Endometrium (tissue), 2 donors: ENCODE measurements around the gene GPHA2.

Experiments used
- FAIRE-seq: peaks from 2 replicates; lab custom pipeline; 2012; peaks lifted over from hg19 to GRCh38; lab: Jason Lieb, UNC
- donor health status: control.
- donor health status: control.

Gene GPHA2

GRCh38 chr11:64909653-64910343 lies 25.9 kb downstream of the GPHA2 start:
- FAIRE-seq = no peak

GRCh38 chr11:64908766-64909165 lies 26.9 kb downstream of the GPHA2 start:
- no peak for FAIRE-seq

DNA sequence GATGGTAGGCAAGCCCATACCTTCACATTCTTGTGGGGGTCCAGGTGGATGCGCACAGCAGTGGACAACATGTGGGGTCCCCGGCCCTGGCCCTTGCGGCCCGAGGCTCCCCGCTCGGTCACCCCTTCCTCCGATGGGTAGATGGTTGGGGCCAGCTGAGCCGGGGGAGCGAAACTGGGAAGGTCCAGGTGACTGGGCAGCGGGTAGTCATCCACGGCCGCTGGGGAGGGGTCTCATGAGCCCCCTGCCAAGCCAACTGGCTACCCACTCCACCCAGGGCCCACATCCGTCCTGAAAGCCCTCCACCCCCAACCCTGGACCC lies 29.4 kb downstream of the GPHA2 start:
- no peak for FAIRE-seq

DNA sequence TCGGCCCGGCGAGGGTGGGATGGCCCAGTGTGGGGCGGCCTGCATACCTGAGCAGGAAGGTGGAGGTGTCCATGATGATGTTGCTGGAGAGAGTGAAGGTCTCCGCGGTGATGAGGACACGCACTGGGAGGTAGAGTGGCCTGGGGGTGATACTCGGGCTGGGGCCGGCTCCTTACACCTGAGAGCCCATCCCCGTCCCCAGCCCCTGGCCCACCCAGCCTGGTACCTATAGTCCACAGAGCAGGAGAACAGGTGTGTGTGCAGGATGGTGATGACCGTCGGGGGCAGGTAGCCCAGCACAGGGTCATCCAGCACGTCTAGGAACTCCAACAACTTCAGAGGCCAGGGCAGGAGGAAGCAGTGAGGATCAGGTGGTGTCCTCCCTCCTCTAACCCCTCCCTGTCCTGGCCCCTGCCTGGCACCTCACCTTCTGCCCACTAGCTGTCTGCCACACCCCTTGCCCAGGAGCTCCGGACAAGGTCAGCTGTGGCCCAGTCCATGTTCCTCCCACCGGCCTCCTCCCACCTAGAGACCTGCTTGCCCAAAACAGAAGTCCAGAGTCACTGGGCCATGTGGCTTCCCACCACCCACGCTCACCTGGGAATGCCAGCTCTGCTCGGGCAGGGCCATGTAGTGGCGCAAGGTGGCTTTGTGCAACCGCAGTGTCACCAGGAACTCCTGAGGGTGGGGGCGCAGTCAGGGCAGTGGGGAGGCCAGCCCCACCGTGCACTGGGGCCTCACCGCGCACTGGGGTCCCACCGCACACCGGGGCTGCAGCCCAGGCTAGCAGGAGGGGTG lies 30.0 kb downstream of the GPHA2 start:
- FAIRE-seq = no peak

DNA sequence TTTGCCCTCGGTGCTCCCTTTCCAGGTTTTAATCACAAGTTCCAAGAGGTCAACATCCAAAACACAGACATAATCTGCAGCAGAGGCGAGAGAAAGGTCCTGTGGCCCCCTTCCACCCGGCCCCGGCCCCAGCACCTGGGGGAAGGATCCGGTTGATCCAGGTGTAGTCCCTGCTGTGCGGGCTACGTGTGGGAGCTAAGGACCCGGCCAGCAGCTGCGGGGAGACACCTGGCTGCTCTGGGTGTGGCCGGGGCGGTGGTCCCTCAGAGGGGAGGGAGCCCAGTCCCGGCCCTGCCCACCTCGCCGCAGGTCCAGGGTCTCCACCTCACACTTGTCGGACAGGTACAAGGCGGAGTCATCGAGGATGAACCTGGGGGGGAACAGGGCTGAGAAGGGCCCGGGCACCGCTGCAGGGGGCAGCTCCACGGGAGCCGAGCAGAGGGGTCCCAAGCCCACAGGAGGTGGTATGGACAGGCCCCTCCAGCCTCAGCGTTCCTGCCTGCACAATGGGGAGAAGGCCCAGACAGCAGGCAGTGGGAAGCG lies 32.3 kb downstream of the GPHA2 start:
- FAIRE-seq = no peak

GRCh38 chr11:64902102-64902900 lies 33.4 kb downstream of the GPHA2 start:
- FAIRE-seq = no peak

DNA sequence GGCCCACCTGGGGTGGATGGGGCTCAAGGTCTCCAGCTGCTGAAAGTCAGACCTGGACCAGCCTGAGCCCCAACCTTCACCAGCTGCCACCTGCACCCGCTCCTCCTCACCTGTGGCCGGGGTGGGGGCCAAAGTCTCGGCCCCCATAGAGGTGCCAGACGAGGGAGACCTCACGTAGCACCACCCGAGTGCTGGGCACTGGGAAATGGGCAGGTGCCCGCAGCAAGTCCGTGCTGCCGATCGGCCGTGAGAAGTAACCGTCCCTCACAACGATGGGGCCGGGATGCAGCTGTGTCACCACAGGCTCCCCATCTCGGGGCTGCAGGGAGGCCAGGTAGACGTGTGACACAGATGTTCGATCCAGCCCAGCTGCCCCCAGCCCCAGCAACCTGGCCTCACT lies 34.9 kb downstream of the GPHA2 start:
- FAIRE-seq = no peak

DNA sequence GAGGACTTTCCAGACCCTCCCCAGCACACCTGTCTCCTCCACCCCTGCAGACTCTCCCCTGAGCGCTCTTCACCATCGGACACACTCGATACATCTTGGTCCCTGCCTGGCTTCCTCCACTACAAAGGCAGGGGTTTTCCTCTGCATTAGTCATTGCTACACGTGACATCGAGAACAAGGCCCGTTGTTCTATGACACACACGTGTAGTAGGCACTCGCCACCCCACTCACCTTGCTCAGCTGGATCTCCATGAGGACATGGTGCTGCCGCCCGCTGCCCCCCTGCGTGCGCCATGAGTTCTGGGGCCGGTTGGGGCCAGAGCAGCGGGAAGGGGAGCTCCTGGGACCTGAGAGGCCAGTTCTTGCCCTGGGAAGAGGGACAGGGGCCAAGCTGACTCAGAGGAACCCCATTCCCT lies 35.4 kb downstream of the GPHA2 start:
- no peak for FAIRE-seq

- no peak for FAIRE-seq
Observed at GRCh38 chr11:64898541-64898940, 37.2 kb downstream of the GPHA2 start.

- no peak for FAIRE-seq
Observed at GRCh38 chr11:64898076-64898445, 37.6 kb downstream of the GPHA2 start.

DNA sequence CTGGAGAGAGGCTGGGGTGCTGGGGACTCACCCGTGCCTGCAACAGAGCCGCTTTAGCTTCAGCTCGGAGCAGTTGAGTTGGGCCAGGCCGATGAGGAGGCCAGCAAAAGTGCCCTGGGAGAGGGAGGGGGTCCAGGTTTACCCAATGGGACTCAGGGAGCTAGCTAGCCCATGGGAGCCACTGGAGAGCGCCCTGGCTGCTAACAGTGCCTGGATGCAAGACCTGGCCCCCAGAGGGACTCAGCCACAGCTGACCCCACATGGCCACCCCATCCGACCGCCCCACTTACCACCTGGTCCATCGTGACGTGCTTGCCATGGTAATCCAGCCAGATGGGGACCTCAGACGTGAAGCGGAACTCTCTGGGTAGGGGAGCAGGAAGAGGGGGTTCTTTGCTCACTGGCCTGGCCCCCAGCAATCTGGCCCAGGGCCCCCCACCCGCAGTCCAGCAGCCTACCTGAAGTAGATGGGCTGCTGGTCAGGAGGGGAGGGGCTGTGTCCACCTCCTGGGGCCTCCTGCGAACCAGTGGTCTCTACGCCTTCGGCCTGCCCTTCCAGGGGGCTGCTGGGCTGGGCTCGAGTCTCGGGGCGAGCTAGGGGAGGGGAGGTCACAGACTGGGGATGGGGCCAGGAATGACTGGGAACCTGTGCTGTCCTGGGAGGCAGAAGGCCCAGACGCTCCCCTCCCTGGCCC lies 38.2 kb downstream of the GPHA2 start:
- FAIRE-seq = no peak

- no peak for FAIRE-seq
Observed at GRCh38 chr11:64896448-64897022, 39.2 kb downstream of the GPHA2 start.

DNA sequence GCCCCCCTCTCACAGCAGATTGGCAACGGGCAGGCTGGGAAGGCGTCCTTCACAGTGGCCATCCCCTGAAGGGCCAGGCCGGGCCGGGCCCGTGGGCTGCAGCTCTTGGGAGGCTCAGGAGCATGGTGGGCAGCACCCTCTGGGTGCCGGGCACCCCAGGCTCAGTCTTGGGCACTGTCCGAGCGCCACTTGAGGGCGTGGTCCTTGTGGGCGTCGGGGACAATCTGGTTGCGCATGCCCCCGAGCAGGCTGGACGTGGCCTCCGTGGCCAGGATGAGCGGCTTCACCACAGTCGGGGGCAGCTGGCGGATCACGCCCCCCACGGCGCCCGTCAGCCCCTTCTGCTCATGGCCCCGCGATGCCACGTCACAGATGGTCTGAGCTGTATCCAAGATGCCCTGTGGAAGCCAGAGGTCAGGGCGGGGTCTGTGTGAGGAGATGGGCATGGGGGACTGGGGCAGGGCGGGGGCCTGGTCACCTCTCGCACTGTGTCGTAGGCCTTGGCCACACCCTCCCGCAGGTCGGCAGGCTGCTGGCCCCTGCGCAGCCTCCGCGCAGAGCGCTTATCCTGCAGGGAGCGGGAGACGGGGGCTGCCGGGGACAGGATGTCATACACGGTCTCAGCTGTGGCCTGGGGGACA lies 40.8 kb downstream of the GPHA2 start:
- no peak for FAIRE-seq

DNA sequence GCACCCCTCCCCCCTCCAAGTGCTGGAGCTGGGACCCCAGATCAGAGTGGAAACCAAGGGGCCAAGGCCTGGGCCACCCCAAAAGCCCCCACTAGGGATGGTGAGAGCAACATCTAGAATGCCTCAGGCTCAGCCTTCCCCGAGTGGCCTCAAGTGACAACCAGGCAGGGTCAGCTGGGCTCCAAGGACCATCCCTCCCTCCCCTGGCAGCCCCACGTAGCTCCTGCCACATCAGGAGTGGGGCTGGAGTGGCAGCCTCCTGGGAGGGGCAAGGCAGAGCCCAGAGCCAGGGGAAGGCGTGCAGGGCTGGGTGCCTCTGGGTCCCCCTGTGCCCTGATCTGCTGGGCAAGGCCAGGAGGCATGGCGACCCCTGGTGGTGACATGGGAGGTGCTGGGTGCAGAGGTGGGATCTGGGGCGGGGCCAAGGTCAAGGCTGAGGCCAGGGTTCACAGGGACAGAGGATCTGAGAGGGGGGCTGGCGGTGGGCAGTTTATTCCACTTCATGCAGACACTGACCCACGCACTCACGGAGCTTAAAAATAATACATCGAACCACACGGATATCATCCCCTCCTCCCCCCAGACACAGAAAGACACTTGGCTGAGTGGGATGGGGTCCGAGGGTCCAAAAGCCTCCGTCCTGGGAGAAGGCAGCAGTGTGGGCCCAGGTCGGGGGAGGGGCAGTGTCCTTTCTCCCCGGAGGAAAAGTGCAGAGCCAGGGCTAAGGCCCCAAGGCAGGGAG lies 41.5 kb downstream of the GPHA2 start:
- no peak for FAIRE-seq

DNA sequence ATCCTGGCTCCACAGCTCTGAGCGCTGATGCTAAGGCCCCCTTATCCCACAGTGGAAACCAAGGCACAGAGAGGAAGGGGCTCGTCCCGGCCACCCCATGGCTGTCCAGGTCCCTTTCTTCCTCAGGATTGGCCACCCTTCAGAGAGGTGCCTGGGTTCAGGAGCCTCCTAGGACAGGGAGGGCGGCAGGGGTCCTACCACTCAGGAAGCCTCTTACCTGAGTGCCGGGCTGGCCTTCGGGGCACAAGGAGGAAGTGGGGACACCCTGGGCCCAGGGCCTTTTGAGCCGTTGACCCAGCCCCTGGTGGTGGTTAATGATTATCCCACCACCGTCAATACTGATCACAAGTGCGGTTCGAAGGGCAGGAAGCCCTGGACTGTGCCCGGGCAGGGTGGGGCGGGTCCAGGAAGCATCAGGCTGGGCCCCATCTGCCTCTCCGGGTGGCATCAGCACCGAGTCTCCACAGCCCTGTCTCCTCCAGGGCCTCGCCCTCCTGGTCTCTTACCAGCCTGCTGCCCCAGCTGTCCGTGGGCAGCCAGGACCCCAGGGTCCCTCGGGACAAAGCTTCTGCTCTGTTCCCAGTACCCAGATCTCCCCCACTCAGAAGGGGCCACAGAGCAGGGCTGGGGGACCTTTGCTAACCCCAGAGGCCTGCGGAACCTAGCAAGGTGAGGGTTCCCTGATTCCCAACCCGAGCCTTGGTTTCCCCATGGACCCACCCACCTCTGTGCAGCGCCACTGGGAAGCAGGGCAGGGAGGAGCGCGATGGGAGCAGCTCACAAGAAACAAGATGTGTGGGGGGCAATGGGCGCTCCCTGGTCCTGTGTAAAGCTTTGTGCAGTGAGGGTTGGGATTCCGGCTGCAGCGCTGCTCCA lies 42.3 kb downstream of the GPHA2 start:
- no peak for FAIRE-seq

- no peak for FAIRE-seq
Observed at GRCh38 chr11:64892838-64893193, 42.9 kb downstream of the GPHA2 start.

DNA sequence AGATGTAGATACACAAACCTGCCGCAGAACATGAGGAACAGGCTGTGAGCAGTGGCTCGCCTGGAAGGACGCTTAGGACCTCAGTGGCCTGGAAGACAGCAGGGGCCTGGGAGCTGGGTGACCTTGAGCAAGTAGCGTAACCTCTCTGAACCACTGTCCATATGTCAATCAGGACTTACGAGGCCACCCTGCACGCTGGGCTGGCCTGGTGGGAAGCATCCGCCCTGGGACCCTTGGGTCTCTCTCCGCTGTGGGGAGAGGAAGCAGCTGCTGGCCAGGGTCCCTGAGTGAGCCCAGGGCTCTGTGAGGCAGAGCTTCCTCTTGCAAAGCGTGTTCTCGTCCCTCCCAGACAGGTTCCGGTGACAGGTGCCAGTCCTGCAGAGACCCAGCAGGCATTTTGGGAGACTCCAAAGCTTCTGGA lies 43.3 kb downstream of the GPHA2 start:
- FAIRE-seq = no peak

GRCh38 chr11:64891880-64892279 lies 43.8 kb downstream of the GPHA2 start:
- FAIRE-seq = no peak

DNA sequence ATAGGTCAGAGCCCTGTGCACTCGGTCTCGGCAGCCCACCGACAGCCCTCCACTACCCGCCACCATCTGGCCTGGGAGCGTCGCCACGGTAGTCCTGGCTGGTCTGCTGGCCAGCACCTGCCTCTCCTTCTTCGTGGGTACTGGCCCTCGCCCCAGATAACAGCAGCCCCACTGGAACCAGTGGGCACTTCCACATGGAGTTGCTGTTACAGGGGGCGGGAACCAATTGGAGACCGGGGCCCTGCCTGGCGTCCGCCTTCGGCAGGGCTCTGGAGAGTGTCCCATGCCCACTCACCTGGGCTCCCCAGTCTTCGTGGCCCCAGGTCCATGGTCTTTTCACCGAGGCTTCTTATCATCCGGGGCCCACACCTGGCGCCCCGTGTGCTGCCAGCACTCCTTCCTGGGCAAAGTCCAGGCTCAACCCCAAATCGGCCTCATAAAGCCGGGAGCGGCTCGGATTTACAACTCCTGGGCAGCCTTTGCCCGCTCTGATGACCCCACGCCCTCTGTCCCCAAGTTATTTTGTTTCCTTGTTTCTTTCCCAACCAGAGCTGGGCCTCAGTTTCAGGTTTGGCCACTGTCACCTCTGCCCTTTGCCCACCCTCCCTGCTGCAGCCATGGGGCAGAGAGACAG lies 44.4 kb downstream of the GPHA2 start:
- no peak for FAIRE-seq
